Measurements from ENCODE around the gene CADPS2. TPM values are rescaled to one million over a fixed set of nuclear protein-coding genes. Genes with fewer than 3 reads are reported as not detected.
"Not testable (repeated sequence)": the region's sequence is repeated elsewhere in the genome, so short reads cannot be mapped to it uniquely, and the experiment has no call there.

CADPS2 gene
- total RNA-seq, 1 donor from 2014 or later: 4.3 TPM

- Mint-ChIP-seq H3K9me3 (ENCODE audit: low read depth) (peaks cover 5% of the 10 kb centered on the region), H3K27me3 (no peaks in the 10 kb centered on the region), H3K4me1 (ENCODE audit: low read depth) (peaks cover 2% of the 10 kb centered on the region), H3K36me3 (ENCODE audit: insufficient read depth) (no peaks in the 10 kb centered on the region), H3K4me3 (ENCODE audit: low read depth) (no peak overlapping the region), H3K27ac (no peak overlapping the region)
- no peak for TF ChIP-seq CTCF (IDR thresholded peaks at IDR 0.05; ENCODE audit: unreplicated experiment)
- no peak for DNase-seq (ENCODE audit: low spot score, unreplicated experiment)
Observed at GRCh38 chr7:122689346-122690109, 196.7 kb downstream of the CADPS2 start.

- no peak overlapping the region for H3K4me3 Mint-ChIP-seq (ENCODE audit: low read depth)
- peaks cover 3% of the 10 kb centered on the region for H3K4me1 Mint-ChIP-seq (ENCODE audit: low read depth)
Observed at GRCh38 chr7:122688400-122688998, 197.8 kb downstream of the CADPS2 start.

GRCh38 chr7:122686360-122686878 lies 199.8 kb downstream of the CADPS2 start:
- no peak for DNase-seq (ENCODE audit: low spot score, unreplicated experiment)
- Mint-ChIP-seq H3K27me3 (no peaks in the 10 kb centered on the region), H3K4me1 (ENCODE audit: low read depth) (peaks cover 3% of the 10 kb centered on the region), H3K36me3 (ENCODE audit: insufficient read depth) (no peaks in the 10 kb centered on the region), H3K27ac (no peak overlapping the region), H3K9me3 (ENCODE audit: low read depth) (no peaks in the 10 kb centered on the region), H3K4me3 (ENCODE audit: low read depth) (no peak overlapping the region)
- TF ChIP-seq CTCF (IDR thresholded peaks at IDR 0.05; ENCODE audit: unreplicated experiment): no peak

More at GRCh38 chr7:122688400-122688998, 197.8 kb downstream of the CADPS2 start:
- no peak for TF ChIP-seq CTCF (IDR thresholded peaks at IDR 0.05; ENCODE audit: unreplicated experiment)
- H3K36me3 Mint-ChIP-seq (ENCODE audit: insufficient read depth): no peaks in the 10 kb centered on the region
- peaks cover 5% of the 10 kb centered on the region for H3K9me3 Mint-ChIP-seq (ENCODE audit: low read depth)
- DNase-seq (ENCODE audit: low spot score, unreplicated experiment): no peak
- peak overlapping the region; percentile 39 for H3K27ac Mint-ChIP-seq
- no peaks in the 10 kb centered on the region for H3K27me3 Mint-ChIP-seq

- no peak for TF ChIP-seq CTCF (IDR thresholded peaks at IDR 0.05; ENCODE audit: unreplicated experiment)
- H3K9me3 Mint-ChIP-seq (ENCODE audit: low read depth): peaks cover 2% of the 10 kb centered on the region
- H3K27me3 Mint-ChIP-seq: no peaks in the 10 kb centered on the region
- peaks cover under 1% of the 10 kb centered on the region for H3K36me3 Mint-ChIP-seq (ENCODE audit: insufficient read depth)
- H3K4me1 Mint-ChIP-seq (ENCODE audit: low read depth): peaks cover 5% of the 10 kb centered on the region
- H3K4me3 Mint-ChIP-seq (ENCODE audit: low read depth): no peak overlapping the region
- no peak for DNase-seq (ENCODE audit: low spot score, unreplicated experiment)
- H3K27ac Mint-ChIP-seq: no peak overlapping the region
Observed at GRCh38 chr7:122684504-122684903, 201.8 kb downstream of the CADPS2 start.

- H3K4me1 Mint-ChIP-seq (ENCODE audit: low read depth): peaks cover 12% of the 10 kb centered on the region
- H3K27me3 Mint-ChIP-seq: no peaks in the 10 kb centered on the region
Observed at GRCh38 chr7:122682815-122683550, 203.3 kb downstream of the CADPS2 start.

DNA sequence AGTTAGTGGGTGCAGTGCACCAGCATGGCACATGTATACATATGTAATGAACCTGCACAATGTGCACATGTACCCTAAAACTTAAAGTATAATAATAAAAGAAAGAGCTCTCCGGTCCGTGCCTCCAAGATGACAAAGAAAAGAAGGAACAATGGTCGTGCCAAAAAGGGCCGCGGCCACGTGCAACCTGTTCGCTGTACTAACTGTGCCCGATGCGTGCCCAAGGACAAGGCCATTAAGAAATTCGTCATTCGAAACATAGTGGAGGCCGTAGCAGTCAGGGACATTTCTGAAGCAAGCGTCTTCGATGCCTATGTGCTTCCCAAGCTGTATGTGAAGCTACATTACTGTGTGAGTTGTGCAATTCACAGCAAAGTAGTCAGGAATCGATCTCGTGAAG lies 205.1 kb downstream of the CADPS2 start:
- H3K27ac Mint-ChIP-seq; DNase-seq (ENCODE audit: low spot score, unreplicated experiment); H3K27me3 Mint-ChIP-seq; H3K4me3 Mint-ChIP-seq (ENCODE audit: low read depth); H3K36me3 Mint-ChIP-seq (ENCODE audit: insufficient read depth): not testable (repeated sequence)
- Mint-ChIP-seq H3K9me3 (ENCODE audit: low read depth) (peaks cover 16% of the 10 kb centered on the region), H3K4me1 (ENCODE audit: low read depth) (peaks cover 21% of the 10 kb centered on the region)

More at GRCh38 chr7:122682815-122683550, 203.3 kb downstream of the CADPS2 start:
- Mint-ChIP-seq H3K9me3 (ENCODE audit: low read depth) (peaks cover 14% of the 10 kb centered on the region), H3K36me3 (ENCODE audit: insufficient read depth) (peaks cover 8% of the 10 kb centered on the region), H3K27ac (no peak overlapping the region), H3K4me3 (ENCODE audit: low read depth) (no peak overlapping the region)
- no peak for TF ChIP-seq CTCF (IDR thresholded peaks at IDR 0.05; ENCODE audit: unreplicated experiment)
- no peak for DNase-seq (ENCODE audit: low spot score, unreplicated experiment)

All from progenitor cell of endocrine pancreas (in vitro differentiated cells).